Right lobe of liver (tissue), 6 donors: ENCODE data around the gene XRCC4. TPM values are rescaled to one million over a fixed set of nuclear protein-coding genes. Genes with fewer than 3 reads are reported as not detected.

Source experiments
- ATAC-seq, 4 donors: fragments of 200-7000 bp; cut with Tn5 transposase; one replicate each; pipeline ENCODE4 v1.9.1; 2020; ENCODE audit warnings: mild to moderate bottlenecking in 4 of 4, moderate library complexity in 4 of 4
- DNase-seq, 3 donors: peaks; one replicate each; pipeline ENCODE4 v3.0.0-alpha.2; 2020
- H3K27ac ChIP-seq, 3 donors: fragments of 200-600 bp; one replicate each; pipeline ENCODE4 v1.8.0; 2022
- H3K27me3 ChIP-seq, 2 donors: fragments of 200-600 bp; one replicate each; pipeline ENCODE4 v1.8.0; 2022
- H3K36me3 ChIP-seq, 4 donors: fragments of 200-600 bp; sonication (generic) in 1 of 4; one replicate each; pipeline versions ENCODE4 v1.5.1 to v1.8.0; 2017 to 2022; ENCODE audit warnings: control low read depth in 1 of 4
- H3K4me1 ChIP-seq, 4 donors: fragments of 200-600 bp; sonication (generic) in 1 of 4; one replicate each; pipeline versions ENCODE4 v1.5.1 to v1.8.0; 2017 to 2022; ENCODE audit warnings: control low read depth in 1 of 4
- H3K4me3 ChIP-seq, 3 donors: fragments of 200-600 bp; one replicate each; pipeline ENCODE4 v1.8.0; 2022
- H3K9me3 ChIP-seq, 4 donors: fragments of 200-600 bp; sonication (generic) in 1 of 4; one replicate each; pipeline versions ENCODE4 v1.5.1 to v1.8.0; 2017 to 2022; ENCODE audit warnings: control low read depth in 1 of 4
- CTCF ChIP-seq, 4 donors: fragments of 200-600 bp in 3 of 4; fragments of 450-650 bp in 1 of 4; IDR thresholded peaks; one replicate each; pipeline versions ENCODE4 v1.5.1 to v1.8.0; 2016 to 2022; ENCODE audit warnings: antibody characterized with exemption in 4 of 4, mild to moderate bottlenecking in 2 of 4
- POLR2A ChIP-seq: fragments of 450-650 bp; IDR thresholded peaks from one replicate; pipeline ENCODE4 v1.6.1; 2017; ENCODE audit warnings: antibody characterized with exemption, mild to moderate bottlenecking
- WGBS: methylation state at CpG from one replicate; pipeline ENCODE4 v1.1.6; 2018; ENCODE audit warnings: low coverage, low lambda C conversion rate; ENCODE audit not compliant: insufficient coverage; ENCODE audit errors: missing lambda C conversion rate; 5-methylcytosine and 5-hydroxymethylcytosine counted together
- intact Hi-C, 2 donors: fragments of 100-400 bp; cut with DNase I; formaldehyde crosslinking; loops; one replicate each; pipeline versions ENCODE4 v1.11.2 to v1.14.1; 2022
- total RNA-seq, 6 experiments: library from RNA; depleted of rRNA in 2 of 6; stranded (reverse); fragments of >200 nt in 2 of 6; fragmentation: NEBNext Ultra II Directional in 3 of 6; extraction: Animal tissue kit (Norgen Biotek cat#: 25700) in 3 of 6; gene quantifications; one replicate each; pipeline versions ENCODE4 v1.1.0 to v1.2.4, GENCODE V29; 2016 to 2023
- donor health status: DM: no; HTN: yes; CAD: no.
- donor health status: DM: no; HTN: no; CAD: no.
- donor health status: DM: no; HTN: no; CAD: no.
- donor health status: DM: no; HTN: yes; CAD: no.
- donor health status: DM: no; HTN: yes; CAD: no.

The XRCC4 gene
- total RNA-seq, 6 experiments from 2014 or later: 1.6 to 4.8 (median 2.5) TPM

GRCh38 chr5:83034528-83035207 lies 42.7 kb upstream of the XRCC4 start:
- no peaks in the 10 kb centered on the region for H3K36me3 ChIP-seq
- H3K27ac ChIP-seq: no peak overlapping the region
- 79% methylated on average over 4 of the region's 4 CpGs for WGBS
- H3K4me3 ChIP-seq: no peak overlapping the region
- intact Hi-C loops: no loop called here
- TF ChIP-seq CTCF (IDR thresholded peaks at IDR 0.05) (no peak), POLR2A (no peak)
- H3K27me3 ChIP-seq: no peaks in the 10 kb centered on the region
- no peaks in the 10 kb centered on the region for H3K4me1 ChIP-seq
- no peak for DNase-seq
- no peak for ATAC-seq
- no peaks in the 10 kb centered on the region for H3K9me3 ChIP-seq

GRCh38 chr5:83035373-83036100 lies 41.8 kb upstream of the XRCC4 start:
- H3K36me3 ChIP-seq: no peaks in the 10 kb centered on the region
- no peaks in the 10 kb centered on the region for H3K4me1 ChIP-seq
- H3K9me3 ChIP-seq: no peaks in the 10 kb centered on the region
- no peak for TF ChIP-seq POLR2A
- TF ChIP-seq CTCF (IDR thresholded peaks at IDR 0.05): no peak
- ATAC-seq (peak in 3 of 4 donors; percentile 47 to 78 (median 68)), DNase-seq (peak in 1 of 3 donors; percentile 24)
- H3K4me3 ChIP-seq: no peak overlapping the region
- intact Hi-C loops: no loop called here
- no peaks in the 10 kb centered on the region for H3K27me3 ChIP-seq
- no peak overlapping the region for H3K27ac ChIP-seq
- 73% methylated on average over 3 of the region's 5 CpGs for whole genome bisulfite sequencing

- H3K36me3 ChIP-seq: no peaks in the 10 kb centered on the region
- WGBS: 70% methylated on average over 4 of the region's 4 CpGs
- H3K27me3 ChIP-seq: no peaks in the 10 kb centered on the region
- ATAC-seq (no peak), DNase-seq (no peak)
- intact Hi-C loops: no loop called here
- H3K4me3 ChIP-seq: no peak overlapping the region
- no peak overlapping the region for H3K27ac ChIP-seq
- H3K4me1 ChIP-seq: no peaks in the 10 kb centered on the region
- no peaks in the 10 kb centered on the region for H3K9me3 ChIP-seq
- no peak for TF ChIP-seq CTCF (IDR thresholded peaks at IDR 0.05)
- TF ChIP-seq POLR2A: no peak
These were observed 40.3 kb upstream of the XRCC4 start for GRCh38 chr5:83036991-83037575.

- Histone ChIP-seq H3K9me3 (no peaks in the 10 kb centered on the region), H3K4me1 (peaks cover 0 to 7% (median 3%) of the 10 kb centered on the region in 4 donors), H3K4me3 (no peak overlapping the region), H3K27ac (no peak overlapping the region), H3K36me3 (no peaks in the 10 kb centered on the region), H3K27me3 (no peaks in the 10 kb centered on the region)
- intact Hi-C loops: no loop called here
- TF ChIP-seq CTCF (IDR thresholded peaks at IDR 0.05) (no peak), POLR2A (no peak)
- DNase-seq: no peak
- WGBS: 93% methylated on average over 3 of the region's 3 CpGs
- ATAC-seq: no peak
These were observed 38.4 kb upstream of the XRCC4 start for GRCh38 chr5:83038924-83039323.
